Neural cell (in vitro differentiated cells): Measurements from ENCODE around the gene PRPSAP1.

ENCODE experiments used
- EZH2 ChIP-seq: fragments of 200-600, 300-800 bp; shearing (Covaris generic), sonication (generic); IDR thresholded peaks from 2 replicates; pipeline ENCODE4 v1.6.1; 2014; ENCODE audit warnings: antibody characterized with exemption, low read length, borderline replicate concordance, mild to moderate bottlenecking; ENCODE audit not compliant: insufficient read depth, poor library complexity, severe bottlenecking
- MXI1 ChIP-seq: fragments of 450-650 bp; conservative IDR thresholded peaks from 2 replicates; pipeline ENCODE4 v1.6.1; 2014; ENCODE audit warnings: antibody characterized with exemption, mild to moderate bottlenecking; ENCODE audit not compliant: poor library complexity, severe bottlenecking
- POLR2AphosphoS5 ChIP-seq: IDR thresholded peaks from 2 replicates; pipeline ENCODE4 v1.6.1; 2012
- RAD21 ChIP-seq: fragments of 450-650 bp; conservative IDR thresholded peaks from 2 replicates; pipeline ENCODE4 v1.6.1; 2014; ENCODE audit warnings: antibody characterized with exemption, mild to moderate bottlenecking, moderate library complexity
- SMC3 ChIP-seq: fragments of 450-650 bp; conservative IDR thresholded peaks from 2 replicates; pipeline ENCODE4 v1.6.1; 2014; ENCODE audit warnings: antibody characterized with exemption, mild to moderate bottlenecking, moderate library complexity; ENCODE audit not compliant: poor library complexity
- TAF1 ChIP-seq: IDR thresholded peaks from 2 replicates; pipeline ENCODE4 v1.6.1; 2012; ENCODE audit warnings: low read depth
- TF ChIP-seq, protein P1 (sequence below): fragments of 450-650 bp; IDR thresholded peaks from 2 replicates; pipeline ENCODE4 v1.5.1; 2014; ENCODE audit warnings: antibody characterized with exemption, mild to moderate bottlenecking, moderate library complexity; ENCODE audit not compliant: poor library complexity, severe bottlenecking

DNA sequence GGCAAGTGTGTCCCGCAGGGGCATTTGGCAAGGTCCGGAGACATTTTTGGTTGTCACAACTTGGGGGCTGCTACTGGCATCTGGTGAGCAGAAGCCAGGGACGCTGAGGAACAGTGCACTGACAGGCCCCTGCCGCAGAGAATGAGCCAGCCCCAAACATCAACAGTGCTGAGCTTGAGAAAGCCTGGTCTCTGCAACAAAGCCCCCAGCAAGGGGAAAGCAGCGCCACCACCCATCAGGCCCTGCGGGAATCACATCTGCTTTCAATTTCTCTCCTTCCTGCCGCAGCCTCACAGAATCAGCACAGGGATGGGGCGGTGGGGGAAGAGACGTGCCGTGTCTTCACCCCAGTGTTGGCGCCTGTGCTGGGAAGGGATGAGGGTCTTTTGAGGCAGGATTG is 14.8 kb upstream of the PRPSAP1 start:
- TF ChIP-seq EZH2 (no peak), MXI1 (no peak), SMC3 (no peak), POLR2AphosphoS5 (no peak), RAD21 (no peak), TAF1 (no peak)
- TF ChIP-seq, protein P1, sequence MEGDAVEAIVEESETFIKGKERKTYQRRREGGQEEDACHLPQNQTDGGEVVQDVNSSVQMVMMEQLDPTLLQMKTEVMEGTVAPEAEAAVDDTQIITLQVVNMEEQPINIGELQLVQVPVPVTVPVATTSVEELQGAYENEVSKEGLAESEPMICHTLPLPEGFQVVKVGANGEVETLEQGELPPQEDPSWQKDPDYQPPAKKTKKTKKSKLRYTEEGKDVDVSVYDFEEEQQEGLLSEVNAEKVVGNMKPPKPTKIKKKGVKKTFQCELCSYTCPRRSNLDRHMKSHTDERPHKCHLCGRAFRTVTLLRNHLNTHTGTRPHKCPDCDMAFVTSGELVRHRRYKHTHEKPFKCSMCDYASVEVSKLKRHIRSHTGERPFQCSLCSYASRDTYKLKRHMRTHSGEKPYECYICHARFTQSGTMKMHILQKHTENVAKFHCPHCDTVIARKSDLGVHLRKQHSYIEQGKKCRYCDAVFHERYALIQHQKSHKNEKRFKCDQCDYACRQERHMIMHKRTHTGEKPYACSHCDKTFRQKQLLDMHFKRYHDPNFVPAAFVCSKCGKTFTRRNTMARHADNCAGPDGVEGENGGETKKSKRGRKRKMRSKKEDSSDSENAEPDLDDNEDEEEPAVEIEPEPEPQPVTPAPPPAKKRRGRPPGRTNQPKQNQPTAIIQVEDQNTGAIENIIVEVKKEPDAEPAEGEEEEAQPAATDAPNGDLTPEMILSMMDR: no peak
